HEK293 (cell line): ENCODE data around the gene ITGA11.

Experiments
- CTCF ChIA-PET: fragments of 350-600 bp; formaldehyde crosslinking; extraction: SDS; loops from one replicate; lab custom pipeline; 2021; ENCODE audit warnings: antibody characterized with exemption; lab: Yijun Ruan, JAX
- POLR2A ChIA-PET: fragments of 300-600 bp; formaldehyde crosslinking; extraction: SDS; loops from one replicate; lab custom pipeline; 2020; ENCODE audit warnings: antibody characterized with exemption, inconsistent platforms; lab: Yijun Ruan, JAX
- H3K27ac ChIP-seq: fragments of 200-500 bp; sonication (Bioruptor generic); 2 replicates; pipeline ENCODE4 v1.5.1; 2014; ENCODE audit warnings: low read depth, low read length, control low read depth, inconsistent platforms; ENCODE audit errors: extremely low read depth
- H3K36me3 ChIP-seq, 2 experiments: fragments of 200-500 bp in 1 of 2; sonication (Bioruptor generic) in 1 of 2; 1 replicate in 1 of 2; 2 replicates in 1 of 2; pipeline ENCODE4 v1.5.1; 2014 to 2017; ENCODE audit warnings: inconsistent platforms in 2 of 2, low read length in 2 of 2; ENCODE audit not compliant: control insufficient read depth in 2 of 2, insufficient read depth in 1 of 2
- H3K4me1 ChIP-seq: fragments of 200-500 bp; sonication (Bioruptor generic); 2 replicates; pipeline ENCODE4 v1.5.1; 2014; ENCODE audit warnings: mild to moderate bottlenecking, low read length, inconsistent platforms; ENCODE audit not compliant: control insufficient read depth, insufficient read depth
- H3K4me3 ChIP-seq: 2 replicates; pipeline ENCODE4 v1.5.1; 2011; ENCODE audit warnings: low read depth, mild to moderate bottlenecking, control low read depth, low read length, moderate library complexity
- H3K9me3 ChIP-seq: fragments of 200-500 bp; sonication (Bioruptor generic); 2 replicates; pipeline ENCODE4 v1.5.1; 2014; ENCODE audit warnings: low read depth, low read length, inconsistent platforms; ENCODE audit not compliant: control insufficient read depth, insufficient read depth
- EGR2 ChIP-seq: fragments of 450-650 bp; formaldehyde crosslinking; IDR thresholded peaks from 2 replicates; pipeline ENCODE4 v1.5.1; 2016; ENCODE audit warnings: low read depth, missing biosample characterization, missing genetic modification characterization
- GLIS1 ChIP-seq: fragments of 450-650 bp; formaldehyde crosslinking; IDR thresholded peaks from 2 replicates; pipeline ENCODE4 v1.5.1; 2016; ENCODE audit warnings: missing biosample characterization, missing genetic modification characterization
- GLIS2 ChIP-seq: fragments of 450-650 bp; formaldehyde crosslinking; IDR thresholded peaks from 2 replicates; pipeline ENCODE4 v1.5.1; 2016; ENCODE audit warnings: missing biosample characterization, missing genetic modification characterization
- WT1 ChIP-seq: fragments of 450-650 bp; formaldehyde crosslinking; IDR thresholded peaks from 2 replicates; pipeline ENCODE4 v1.5.1; 2016; ENCODE audit warnings: missing biosample characterization, missing genetic modification characterization
- ZFHX2 ChIP-seq: fragments of 450-650 bp; formaldehyde crosslinking; conservative IDR thresholded peaks from 2 replicates; pipeline ENCODE4 v1.5.1; 2016; ENCODE audit warnings: missing biosample characterization, missing genetic modification characterization
- ZIC2 ChIP-seq: fragments of 450-650 bp; formaldehyde crosslinking; IDR thresholded peaks from 2 replicates; pipeline ENCODE4 v1.5.1; 2016; ENCODE audit warnings: missing biosample characterization, missing genetic modification characterization
- ZNF169 ChIP-seq: fragments of 450-650 bp; formaldehyde crosslinking; IDR thresholded peaks from 2 replicates; pipeline ENCODE4 v1.5.1; 2016; ENCODE audit warnings: missing biosample characterization, missing genetic modification characterization
- ZNF24 ChIP-seq: fragments of 450-650 bp; formaldehyde crosslinking; IDR thresholded peaks from 2 replicates; pipeline ENCODE4 v1.5.1; 2016; ENCODE audit warnings: missing biosample characterization, missing genetic modification characterization
- ZNF248 ChIP-seq: fragments of 450-650 bp; formaldehyde crosslinking; IDR thresholded peaks from 2 replicates; pipeline ENCODE4 v1.5.1; 2017; ENCODE audit warnings: missing biosample characterization, missing genetic modification characterization
- ZNF341 ChIP-seq: fragments of 450-650 bp; formaldehyde crosslinking; IDR thresholded peaks from 2 replicates; pipeline ENCODE4; 2016; ENCODE audit warnings: low read depth, missing biosample characterization, missing genetic modification characterization
- ZNF544 ChIP-seq: fragments of 450-650 bp; formaldehyde crosslinking; IDR thresholded peaks from 2 replicates; pipeline ENCODE4 v1.5.0; 2017; ENCODE audit warnings: missing biosample characterization, missing genetic modification characterization
- ZNF585B ChIP-seq: fragments of 450-650 bp; formaldehyde crosslinking; IDR thresholded peaks from 2 replicates; pipeline ENCODE4 v1.5.1; 2016; ENCODE audit warnings: missing biosample characterization, missing genetic modification characterization
- ZNF629 ChIP-seq: fragments of 450-650 bp; formaldehyde crosslinking; IDR thresholded peaks from 2 replicates; pipeline ENCODE4 v1.5.1; 2017; ENCODE audit warnings: missing biosample characterization, missing genetic modification characterization
- ZNF768 ChIP-seq: fragments of 450-650 bp; formaldehyde crosslinking; IDR thresholded peaks from 2 replicates; pipeline ENCODE4 v1.5.1; 2018; ENCODE audit warnings: missing biosample characterization, mild to moderate bottlenecking, missing genetic modification characterization
- TF ChIP-seq, protein P1 (sequence below): fragments of 450-650 bp; IDR thresholded peaks from 2 replicates; pipeline ENCODE4 v1.5.1; 2018; ENCODE audit warnings: missing biosample characterization, mild to moderate bottlenecking, missing genetic modification characterization
- TF ChIP-seq, protein P2 (sequence below): fragments of 450-650 bp; formaldehyde crosslinking; IDR thresholded peaks from 2 replicates; pipeline ENCODE4 v1.5.1; 2017; ENCODE audit warnings: missing biosample characterization, missing genetic modification characterization
- TF ChIP-seq, protein P3 (sequence below): fragments of 450-650 bp; formaldehyde crosslinking; IDR thresholded peaks from 2 replicates; pipeline ENCODE4 v1.5.0; 2017; ENCODE audit warnings: missing biosample characterization, missing genetic modification characterization, borderline replicate concordance
- TF ChIP-seq, protein P4 (sequence below): IDR thresholded peaks from 2 replicates; pipeline ENCODE4 v1.6.1; 2011; ENCODE audit warnings: mild to moderate bottlenecking, low read depth, low read length, borderline replicate concordance

The ITGA11 gene

DNA sequence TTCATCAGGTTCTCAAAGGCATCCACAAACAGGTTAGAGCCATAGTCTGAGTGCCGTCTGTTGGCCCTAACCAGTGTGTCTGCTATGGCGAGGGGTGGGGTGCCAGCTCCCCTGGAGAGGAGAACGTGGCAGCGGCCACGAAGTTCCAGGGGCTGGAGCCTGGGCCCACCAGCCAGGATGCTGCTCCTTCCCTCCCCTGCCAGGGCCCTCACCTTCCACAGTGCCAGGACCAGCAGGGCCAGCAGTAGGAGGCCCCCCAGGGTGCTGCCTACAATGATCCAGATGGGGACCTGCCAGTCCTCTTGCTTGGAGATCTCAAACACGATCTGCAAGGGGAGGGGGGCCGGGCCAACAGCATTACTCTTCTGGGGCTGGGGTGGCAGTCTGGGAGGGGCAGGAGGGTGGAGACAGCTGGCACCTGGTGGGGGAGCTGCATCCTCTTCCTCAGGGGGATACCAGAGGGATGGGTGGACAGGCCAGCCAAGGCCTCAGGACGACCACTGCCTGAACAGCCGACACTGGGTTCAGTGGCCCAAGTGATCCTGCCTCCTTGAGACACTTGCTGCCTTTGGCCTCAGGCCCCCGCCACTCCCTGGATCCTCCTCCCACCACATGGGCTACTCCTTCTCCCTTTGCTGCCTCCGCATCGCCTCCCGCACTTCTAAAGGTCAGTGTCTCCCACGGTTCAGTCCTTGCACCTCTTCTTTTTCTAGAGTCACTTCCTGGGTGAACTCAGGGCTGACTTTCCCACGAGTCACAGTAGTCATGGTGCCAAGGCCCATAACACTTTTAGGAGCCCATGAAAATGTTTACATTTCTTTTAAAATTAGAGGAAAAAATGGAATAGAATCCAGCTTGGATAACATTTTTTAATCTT is 128.2 kb downstream of the ITGA11 start:
- no peak overlapping the region for H3K27ac ChIP-seq

DNA sequence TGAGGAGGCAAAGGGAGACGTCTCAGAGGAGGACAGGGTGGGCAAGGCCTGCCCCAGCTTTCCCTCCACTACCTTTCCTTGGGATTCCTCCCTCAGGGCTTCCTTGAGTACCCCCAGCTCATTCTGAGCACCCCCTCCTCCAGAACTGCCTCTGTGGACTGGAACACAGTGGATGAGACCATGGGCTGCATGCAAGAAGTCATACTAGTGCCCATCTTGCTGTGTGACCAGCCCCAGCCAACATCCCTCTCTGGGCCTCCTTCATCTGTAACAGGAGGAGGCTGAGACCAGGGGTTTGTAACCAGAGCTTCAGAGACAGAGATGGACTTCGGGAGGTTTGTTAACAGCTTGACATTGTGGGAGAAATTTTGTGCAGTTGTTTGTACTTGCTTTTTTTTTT is 128.8 kb downstream of the ITGA11 start:
- CTCF ChIA-PET: interaction anchor here (0.6 to 7.2 kb wide), 7 partner anchors 24 to 248 kb away, joined by 3 to 158 read pairs (median 3); no protein-coding TSS in a partner anchor

More for the DNA sequence above, 128.2 kb downstream of the ITGA11 start:
- H3K4me3 ChIP-seq: no peak overlapping the region
- peak; percentile 64 for TF ChIP-seq WT1 (tag by site-specific recombination)
- TF ChIP-seq GLIS2 (tag by site-specific recombination): 0 out of 2 replicates have a peak, but pooled peaks have one; percentile 36
- no peak for TF ChIP-seq ZNF341 (tag by site-specific recombination)
- TF ChIP-seq GLIS1: peak; percentile 58
- TF ChIP-seq ZIC2 (tag by site-specific recombination): peak; percentile 66
- TF ChIP-seq ZNF24 (tag by site-specific recombination): no peak
- TF ChIP-seq EGR2 (tag by site-specific recombination): peak; percentile 88
- TF ChIP-seq ZFHX2 (tag by site-specific recombination): peak; percentile 83
- H3K9me3 ChIP-seq: no peaks in the 10 kb centered on the region
- POLR2A ChIA-PET: interaction anchor here (0.5 to 0.7 kb wide), 2 partner anchors 442 to 1775 kb away, joined by 3 read pairs; no protein-coding TSS in a partner anchor
- H3K4me1 ChIP-seq: no peaks in the 10 kb centered on the region
- H3K36me3 ChIP-seq: no peaks in the 10 kb centered on the region; a peak in 1 of 3 replicates
- CTCF ChIA-PET: interaction anchor here (0.6 to 7.2 kb wide), 8 partner anchors 24 to 621 kb away, joined by 3 to 158 read pairs (median 3); no protein-coding TSS in a partner anchor

DNA sequence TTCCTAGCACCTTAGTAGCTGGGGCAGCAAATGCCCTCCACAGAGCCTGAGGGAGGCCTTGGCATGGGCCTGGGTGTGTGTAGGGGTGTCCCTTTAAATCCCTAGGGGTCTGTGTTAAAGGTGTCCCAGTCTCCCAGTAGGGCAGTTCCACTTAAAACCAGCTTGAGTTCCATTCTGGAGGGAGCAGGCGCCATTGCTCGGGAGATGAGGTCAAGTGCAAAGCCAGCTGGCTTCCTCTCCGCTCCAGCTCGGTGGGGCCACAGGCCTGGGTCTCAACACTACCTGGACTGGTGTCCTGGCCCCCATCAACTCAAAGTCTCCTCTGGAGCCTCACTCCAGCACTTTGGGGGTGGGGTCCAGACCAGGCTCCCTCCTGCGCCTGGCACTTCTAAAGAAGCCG is 129.2 kb downstream of the ITGA11 start:
- TF ChIP-seq ZNF169 (tag by site-specific recombination) (no peak), ZNF629 (no peak), ZIC2 (tag by site-specific recombination) (no peak), ZNF544 (tag by site-specific recombination) (no peak), ZNF248 (no peak)
- TF ChIP-seq, protein P1, sequence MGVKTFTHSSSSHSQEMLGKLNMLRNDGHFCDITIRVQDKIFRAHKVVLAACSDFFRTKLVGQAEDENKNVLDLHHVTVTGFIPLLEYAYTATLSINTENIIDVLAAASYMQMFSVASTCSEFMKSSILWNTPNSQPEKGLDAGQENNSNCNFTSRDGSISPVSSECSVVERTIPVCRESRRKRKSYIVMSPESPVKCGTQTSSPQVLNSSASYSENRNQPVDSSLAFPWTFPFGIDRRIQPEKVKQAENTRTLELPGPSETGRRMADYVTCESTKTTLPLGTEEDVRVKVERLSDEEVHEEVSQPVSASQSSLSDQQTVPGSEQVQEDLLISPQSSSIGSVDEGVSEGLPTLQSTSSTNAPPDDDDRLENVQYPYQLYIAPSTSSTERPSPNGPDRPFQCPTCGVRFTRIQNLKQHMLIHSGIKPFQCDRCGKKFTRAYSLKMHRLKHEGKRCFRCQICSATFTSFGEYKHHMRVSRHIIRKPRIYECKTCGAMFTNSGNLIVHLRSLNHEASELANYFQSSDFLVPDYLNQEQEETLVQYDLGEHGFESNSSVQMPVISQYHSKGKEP (tag by site-specific recombination): no peak
- TF ChIP-seq, protein P2, sequence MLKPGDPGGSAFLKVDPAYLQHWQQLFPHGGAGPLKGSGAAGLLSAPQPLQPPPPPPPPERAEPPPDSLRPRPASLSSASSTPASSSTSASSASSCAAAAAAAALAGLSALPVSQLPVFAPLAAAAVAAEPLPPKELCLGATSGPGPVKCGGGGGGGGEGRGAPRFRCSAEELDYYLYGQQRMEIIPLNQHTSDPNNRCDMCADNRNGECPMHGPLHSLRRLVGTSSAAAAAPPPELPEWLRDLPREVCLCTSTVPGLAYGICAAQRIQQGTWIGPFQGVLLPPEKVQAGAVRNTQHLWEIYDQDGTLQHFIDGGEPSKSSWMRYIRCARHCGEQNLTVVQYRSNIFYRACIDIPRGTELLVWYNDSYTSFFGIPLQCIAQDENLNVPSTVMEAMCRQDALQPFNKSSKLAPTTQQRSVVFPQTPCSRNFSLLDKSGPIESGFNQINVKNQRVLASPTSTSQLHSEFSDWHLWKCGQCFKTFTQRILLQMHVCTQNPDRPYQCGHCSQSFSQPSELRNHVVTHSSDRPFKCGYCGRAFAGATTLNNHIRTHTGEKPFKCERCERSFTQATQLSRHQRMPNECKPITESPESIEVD (tag by site-specific recombination): no peak
- TF ChIP-seq, protein P3, sequence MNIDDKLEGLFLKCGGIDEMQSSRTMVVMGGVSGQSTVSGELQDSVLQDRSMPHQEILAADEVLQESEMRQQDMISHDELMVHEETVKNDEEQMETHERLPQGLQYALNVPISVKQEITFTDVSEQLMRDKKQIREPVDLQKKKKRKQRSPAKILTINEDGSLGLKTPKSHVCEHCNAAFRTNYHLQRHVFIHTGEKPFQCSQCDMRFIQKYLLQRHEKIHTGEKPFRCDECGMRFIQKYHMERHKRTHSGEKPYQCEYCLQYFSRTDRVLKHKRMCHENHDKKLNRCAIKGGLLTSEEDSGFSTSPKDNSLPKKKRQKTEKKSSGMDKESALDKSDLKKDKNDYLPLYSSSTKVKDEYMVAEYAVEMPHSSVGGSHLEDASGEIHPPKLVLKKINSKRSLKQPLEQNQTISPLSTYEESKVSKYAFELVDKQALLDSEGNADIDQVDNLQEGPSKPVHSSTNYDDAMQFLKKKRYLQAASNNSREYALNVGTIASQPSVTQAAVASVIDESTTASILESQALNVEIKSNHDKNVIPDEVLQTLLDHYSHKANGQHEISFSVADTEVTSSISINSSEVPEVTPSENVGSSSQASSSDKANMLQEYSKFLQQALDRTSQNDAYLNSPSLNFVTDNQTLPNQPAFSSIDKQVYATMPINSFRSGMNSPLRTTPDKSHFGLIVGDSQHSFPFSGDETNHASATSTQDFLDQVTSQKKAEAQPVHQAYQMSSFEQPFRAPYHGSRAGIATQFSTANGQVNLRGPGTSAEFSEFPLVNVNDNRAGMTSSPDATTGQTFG (tag by site-specific recombination): no peak
- Histone ChIP-seq H3K27ac (no peak overlapping the region), H3K4me3 (no peak overlapping the region), H3K36me3 (peaks cover 0 to 2% of the 10 kb centered on the region in 2 experiments), H3K4me1 (no peaks in the 10 kb centered on the region), H3K9me3 (no peaks in the 10 kb centered on the region)
- ChIA-PET CTCF (interaction anchor here (0.6 to 7.2 kb wide), 4 partner anchors 23 to 248 kb away, joined by 3 to 158 read pairs (median 3); no protein-coding TSS in a partner anchor), POLR2A (interaction anchor here (0.5 to 0.7 kb wide), 3 partner anchors 389 to 1776 kb away, joined by 3 to 5 read pairs (median 4); no protein-coding TSS in a partner anchor)

More for the DNA sequence above, 128.8 kb downstream of the ITGA11 start:
- H3K9me3 ChIP-seq: no peaks in the 10 kb centered on the region
- H3K4me3 ChIP-seq: no peak overlapping the region
- H3K4me1 ChIP-seq: no peaks in the 10 kb centered on the region
- H3K36me3 ChIP-seq: no peaks in the 10 kb centered on the region; a peak in 1 of 3 replicates
- POLR2A ChIA-PET: interaction anchor here (0.7 kb wide), 1 partner anchor 1775 kb away, joined by 3 read pairs; no protein-coding TSS in a partner anchor
- TF ChIP-seq ZNF585B (tag by site-specific recombination): no peak
- TF ChIP-seq, protein P4, sequence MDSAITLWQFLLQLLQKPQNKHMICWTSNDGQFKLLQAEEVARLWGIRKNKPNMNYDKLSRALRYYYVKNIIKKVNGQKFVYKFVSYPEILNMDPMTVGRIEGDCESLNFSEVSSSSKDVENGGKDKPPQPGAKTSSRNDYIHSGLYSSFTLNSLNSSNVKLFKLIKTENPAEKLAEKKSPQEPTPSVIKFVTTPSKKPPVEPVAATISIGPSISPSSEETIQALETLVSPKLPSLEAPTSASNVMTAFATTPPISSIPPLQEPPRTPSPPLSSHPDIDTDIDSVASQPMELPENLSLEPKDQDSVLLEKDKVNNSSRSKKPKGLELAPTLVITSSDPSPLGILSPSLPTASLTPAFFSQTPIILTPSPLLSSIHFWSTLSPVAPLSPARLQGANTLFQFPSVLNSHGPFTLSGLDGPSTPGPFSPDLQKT: no peak
- TF ChIP-seq ZNF768 (tag by site-specific recombination): peak; percentile 78; the same call in 1 of the 2 replicates
- TF ChIP-seq, all 188 proteins: peak for 1
- no peak overlapping the region for H3K27ac ChIP-seq
